OCI-LY1 (cell line): ENCODE measurements around the gene TRIM37.

Experiments
- H2AFZ ChIP-seq: fragments of 200-600 bp; sonication (generic), shearing (Covaris generic); 2 replicates; pipeline ENCODE4 v1.6.0; 2014; ENCODE audit warnings: antibody characterized with exemption, mild to moderate bottlenecking, low read length
- H3F3A ChIP-seq: fragments of 200-600 bp; sonication (generic), shearing (Covaris generic); 2 replicates; pipeline ENCODE4 v1.6.0; 2014; ENCODE audit warnings: mild to moderate bottlenecking, antibody characterized with exemption, low read length, moderate library complexity; ENCODE audit not compliant: insufficient read depth
- H3K27ac ChIP-seq: fragments of 200-600 bp; sonication (generic); 2 replicates; pipeline ENCODE4 v1.5.1; 2014; ENCODE audit warnings: low read length, mixed run types, mild to moderate bottlenecking, low read depth; ENCODE audit not compliant: poor library complexity, severe bottlenecking
- H3K27me3 ChIP-seq: fragments of 200-600 bp; sonication (generic); 2 replicates; pipeline ENCODE4 v1.6.0; 2014; ENCODE audit warnings: antibody characterized with exemption, mild to moderate bottlenecking, low read length, moderate library complexity; ENCODE audit not compliant: insufficient read depth
- H3K36me3 ChIP-seq: fragments of 200-600 bp; sonication (generic); 2 replicates; pipeline ENCODE4 v1.6.1; 2014; ENCODE audit warnings: mild to moderate bottlenecking, antibody characterized with exemption, low read length, moderate library complexity, mixed read lengths; ENCODE audit not compliant: insufficient read depth
- H3K4me1 ChIP-seq: fragments of 200-600 bp; sonication (generic); 2 replicates; pipeline ENCODE4 v1.5.1; 2014; ENCODE audit warnings: mild to moderate bottlenecking, low read length, moderate library complexity; ENCODE audit not compliant: insufficient read depth, severe bottlenecking
- H3K4me2 ChIP-seq: fragments of 200-600 bp; sonication (generic), shearing (Covaris generic); 2 replicates; pipeline ENCODE4 v1.6.1; 2014; ENCODE audit warnings: low read length
- H3K4me3 ChIP-seq: fragments of 200-600 bp; sonication (generic); 2 replicates; pipeline ENCODE4 v1.5.1; 2014; ENCODE audit warnings: low read length, low read depth, mild to moderate bottlenecking, mixed read lengths; ENCODE audit not compliant: poor library complexity, severe bottlenecking
- H3K79me2 ChIP-seq: fragments of 200-600 bp; shearing (Covaris generic); 2 replicates; pipeline ENCODE4 v1.6.1; 2016; ENCODE audit warnings: mixed run types, low read length, mixed read lengths; ENCODE audit not compliant: insufficient read depth
- H3K9ac ChIP-seq: fragments of 200-600 bp; sonication (generic), shearing (Covaris generic); 2 replicates; pipeline ENCODE4 v1.6.1; 2014; ENCODE audit warnings: mild to moderate bottlenecking, low read length, mixed read lengths
- H3K9me2 ChIP-seq: fragments of 200-600 bp; sonication (generic), shearing (Covaris generic); 2 replicates; pipeline ENCODE4 v1.6.1; 2014; ENCODE audit warnings: low read depth, mild to moderate bottlenecking, low read length, mixed read lengths
- H3K9me3 ChIP-seq: fragments of 200-600 bp; shearing (Covaris generic); 2 replicates; pipeline ENCODE4 v1.6.1; 2014; ENCODE audit warnings: low read length, mixed read lengths
- H4K20me1 ChIP-seq: fragments of 200-600 bp; sonication (generic), shearing (Covaris generic); 2 replicates; pipeline ENCODE4 v1.6.0; 2016; ENCODE audit warnings: mild to moderate bottlenecking, low read length; ENCODE audit not compliant: insufficient read depth
- CTCF ChIP-seq: fragments of 200-600 bp; sonication (generic), shearing (Covaris generic); IDR thresholded peaks from 2 replicates; pipeline ENCODE4 v1.5.1; 2017; ENCODE audit warnings: mild to moderate bottlenecking, antibody characterized with exemption, low read length, moderate library complexity, mixed read lengths
- EZH2 ChIP-seq: fragments of 200-600 bp; sonication (generic), shearing (Covaris generic); IDR thresholded peaks from 2 replicates; pipeline ENCODE4 v1.8.0; 2017; ENCODE audit warnings: borderline replicate concordance, mixed run types, mild to moderate bottlenecking, antibody characterized with exemption, low read length, moderate library complexity, mixed read lengths

The TRIM37 gene

DNA sequence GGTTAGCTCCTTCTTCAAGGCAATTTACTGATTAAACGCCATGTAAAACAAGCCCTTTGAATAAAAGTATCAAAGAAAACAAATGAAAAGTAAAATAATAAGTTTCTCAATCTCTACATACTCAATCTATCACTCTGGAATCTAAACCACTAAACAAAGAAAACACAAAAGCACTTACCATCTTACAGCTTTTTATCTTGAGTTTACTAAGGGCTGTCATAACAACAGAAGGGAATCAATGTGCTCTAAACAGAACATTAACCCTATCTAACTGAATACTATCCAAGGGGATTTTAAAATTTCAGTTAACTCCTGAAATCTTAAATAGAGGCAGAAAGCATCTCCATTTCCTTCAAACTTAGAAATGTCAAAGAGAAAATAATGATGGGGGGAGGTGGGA lies 44.9 kb upstream of the TRIM37 start:
- peak overlapping the region; percentile 100; the same call in 1 of the 2 replicates for H3K9ac ChIP-seq
- TF ChIP-seq CTCF: no peak
- TF ChIP-seq EZH2: no peak
- no peaks in the 10 kb centered on the region for H3K9me2 ChIP-seq
- H3K9me3 ChIP-seq: no peaks in the 10 kb centered on the region
- H2AFZ ChIP-seq: no peak overlapping the region
- no peaks in the 10 kb centered on the region for H3F3A ChIP-seq
- H3K27ac ChIP-seq: peak overlapping the region; percentile 7
- peak overlapping the region; percentile 69 for H3K4me2 ChIP-seq
- H3K4me1 ChIP-seq: peaks cover 43% of the 10 kb centered on the region
- no peaks in the 10 kb centered on the region for H4K20me1 ChIP-seq
- H3K36me3 ChIP-seq: peaks cover 31% of the 10 kb centered on the region
- H3K27me3 ChIP-seq: no peaks in the 10 kb centered on the region
- peaks cover 88% of the 10 kb centered on the region for H3K79me2 ChIP-seq
- peak overlapping the region; percentile 100 for H3K4me3 ChIP-seq

- Histone ChIP-seq H3K9me3 (no peaks in the 10 kb centered on the region), H3K4me3 (peak overlapping the region; percentile 100), H3K9ac (no peak overlapping the region; the same call in 1 of the 2 replicates), H3F3A (no peaks in the 10 kb centered on the region), H4K20me1 (no peaks in the 10 kb centered on the region), H3K4me2 (peak overlapping the region; percentile 69; the same call in 1 of the 2 replicates), H3K79me2 (peaks cover 88% of the 10 kb centered on the region), H2AFZ (no peak overlapping the region), H3K4me1 (peaks cover 40% of the 10 kb centered on the region), H3K36me3 (peaks cover 29% of the 10 kb centered on the region), H3K27me3 (no peaks in the 10 kb centered on the region), H3K27ac (no peak overlapping the region), H3K9me2 (no peaks in the 10 kb centered on the region)
- TF ChIP-seq CTCF (no peak), EZH2 (no peak)
Measured at GRCh38 chr17:59151006-59151405, 44.3 kb upstream of the TRIM37 start.

DNA sequence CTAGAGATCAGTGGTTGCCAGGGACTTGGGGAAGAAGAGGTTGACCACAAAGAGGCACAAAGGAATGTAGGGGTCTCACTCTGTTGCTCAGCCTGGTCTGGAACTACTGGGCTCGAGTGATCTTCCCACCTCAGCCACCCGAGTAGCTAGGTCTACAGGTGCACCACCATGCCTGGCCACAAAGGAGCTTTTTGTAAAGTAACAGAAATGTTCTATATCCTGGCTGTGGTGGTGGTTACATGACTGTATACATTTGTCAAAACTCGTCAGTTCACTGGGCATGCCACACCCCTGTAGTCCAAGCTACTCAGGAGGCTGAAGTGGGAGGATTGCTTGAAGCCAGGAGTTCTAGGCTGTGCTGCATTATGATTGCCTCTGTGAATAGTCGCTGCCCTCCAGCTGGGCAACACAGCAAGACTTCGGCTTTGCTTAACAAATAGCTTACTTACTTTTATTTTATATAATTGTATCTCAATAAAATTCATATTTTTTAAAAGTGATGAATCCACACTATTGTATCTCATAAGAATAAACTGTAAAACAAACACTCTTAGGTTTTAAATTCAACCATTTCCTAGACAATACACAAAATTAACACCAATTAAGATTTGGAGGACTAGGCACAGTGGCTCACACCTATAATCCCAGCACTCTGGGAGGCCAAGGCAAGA lies 43.3 kb upstream of the TRIM37 start:
- Histone ChIP-seq H3K9me3 (no peaks in the 10 kb centered on the region), H3K4me3 (no peak overlapping the region), H3K9me2 (no peaks in the 10 kb centered on the region), H3K9ac (no peak overlapping the region), H3K36me3 (peaks cover 38% of the 10 kb centered on the region), H3K79me2 (peaks cover 97% of the 10 kb centered on the region), H3K4me1 (peaks cover 40% of the 10 kb centered on the region), H3F3A (no peaks in the 10 kb centered on the region), H2AFZ (no peak overlapping the region), H4K20me1 (no peaks in the 10 kb centered on the region), H3K27ac (no peak overlapping the region), H3K27me3 (no peaks in the 10 kb centered on the region), H3K4me2 (no peak overlapping the region)
- TF ChIP-seq CTCF (no peak), EZH2 (no peak)
